DOHH2 (cell line): ENCODE data around the gene ALKBH8.

Experiments
- CTCF ChIP-seq: fragments of 200-600 bp; sonication (generic); IDR thresholded peaks from one replicate; pipeline ENCODE4 v1.5.1; 2014; ENCODE audit warnings: antibody characterized with exemption, mild to moderate bottlenecking, low read depth, low read length; ENCODE audit not compliant: poor library complexity, severe bottlenecking
- EZH2phosphoT487 ChIP-seq: fragments of 200-600 bp; sonication (generic); IDR thresholded peaks from 2 replicates; pipeline ENCODE4 v1.6.1; 2017; ENCODE audit warnings: borderline replicate concordance, mild to moderate bottlenecking, antibody characterized with exemption, low read length, moderate library complexity, mixed read lengths

GRCh38 chr11:107587306-107587979, 21.9 kb upstream of the ALKBH8 start:
- no peak for TF ChIP-seq CTCF
- no peak for TF ChIP-seq EZH2phosphoT487
